ENCODE data around the gene CUZD1. TPM values are rescaled to one million over a fixed set of nuclear protein-coding genes. Genes with fewer than 3 reads are reported as not detected.

The CUZD1 gene
- total and polyA plus RNA-seq, 12 donors = 0.14 to 2.2 (median 0.57) TPM; not detected in 3

- no peaks in the 10 kb centered on the region for H3K36me3 ChIP-seq (replicated peaks in 1 of 2)
- H3K27me3 ChIP-seq = no peaks in the 10 kb centered on the region
- H3K4me1 ChIP-seq (replicated peaks in 1 of 2) = peaks cover 6 to 15% of the 10 kb centered on the region in 2 donors
- no peak for TF ChIP-seq POLR2A (IDR thresholded peaks at IDR 0.05)
- TF ChIP-seq, protein P1, sequence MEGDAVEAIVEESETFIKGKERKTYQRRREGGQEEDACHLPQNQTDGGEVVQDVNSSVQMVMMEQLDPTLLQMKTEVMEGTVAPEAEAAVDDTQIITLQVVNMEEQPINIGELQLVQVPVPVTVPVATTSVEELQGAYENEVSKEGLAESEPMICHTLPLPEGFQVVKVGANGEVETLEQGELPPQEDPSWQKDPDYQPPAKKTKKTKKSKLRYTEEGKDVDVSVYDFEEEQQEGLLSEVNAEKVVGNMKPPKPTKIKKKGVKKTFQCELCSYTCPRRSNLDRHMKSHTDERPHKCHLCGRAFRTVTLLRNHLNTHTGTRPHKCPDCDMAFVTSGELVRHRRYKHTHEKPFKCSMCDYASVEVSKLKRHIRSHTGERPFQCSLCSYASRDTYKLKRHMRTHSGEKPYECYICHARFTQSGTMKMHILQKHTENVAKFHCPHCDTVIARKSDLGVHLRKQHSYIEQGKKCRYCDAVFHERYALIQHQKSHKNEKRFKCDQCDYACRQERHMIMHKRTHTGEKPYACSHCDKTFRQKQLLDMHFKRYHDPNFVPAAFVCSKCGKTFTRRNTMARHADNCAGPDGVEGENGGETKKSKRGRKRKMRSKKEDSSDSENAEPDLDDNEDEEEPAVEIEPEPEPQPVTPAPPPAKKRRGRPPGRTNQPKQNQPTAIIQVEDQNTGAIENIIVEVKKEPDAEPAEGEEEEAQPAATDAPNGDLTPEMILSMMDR (IDR thresholded peaks at IDR 0.05) = no peak
- DNase-seq = no peak
- no peak overlapping the region for H3K27ac ChIP-seq
- no peaks in the 10 kb centered on the region for H3K9me3 ChIP-seq (replicated peaks in 1 of 3)
- no peak overlapping the region for H3K4me3 ChIP-seq
- intact Hi-C loops (cut with DNase I) = no loop called here
Observed at GRCh38 chr10:122882766-122883165, 37.1 kb upstream of the CUZD1 start.

DNA sequence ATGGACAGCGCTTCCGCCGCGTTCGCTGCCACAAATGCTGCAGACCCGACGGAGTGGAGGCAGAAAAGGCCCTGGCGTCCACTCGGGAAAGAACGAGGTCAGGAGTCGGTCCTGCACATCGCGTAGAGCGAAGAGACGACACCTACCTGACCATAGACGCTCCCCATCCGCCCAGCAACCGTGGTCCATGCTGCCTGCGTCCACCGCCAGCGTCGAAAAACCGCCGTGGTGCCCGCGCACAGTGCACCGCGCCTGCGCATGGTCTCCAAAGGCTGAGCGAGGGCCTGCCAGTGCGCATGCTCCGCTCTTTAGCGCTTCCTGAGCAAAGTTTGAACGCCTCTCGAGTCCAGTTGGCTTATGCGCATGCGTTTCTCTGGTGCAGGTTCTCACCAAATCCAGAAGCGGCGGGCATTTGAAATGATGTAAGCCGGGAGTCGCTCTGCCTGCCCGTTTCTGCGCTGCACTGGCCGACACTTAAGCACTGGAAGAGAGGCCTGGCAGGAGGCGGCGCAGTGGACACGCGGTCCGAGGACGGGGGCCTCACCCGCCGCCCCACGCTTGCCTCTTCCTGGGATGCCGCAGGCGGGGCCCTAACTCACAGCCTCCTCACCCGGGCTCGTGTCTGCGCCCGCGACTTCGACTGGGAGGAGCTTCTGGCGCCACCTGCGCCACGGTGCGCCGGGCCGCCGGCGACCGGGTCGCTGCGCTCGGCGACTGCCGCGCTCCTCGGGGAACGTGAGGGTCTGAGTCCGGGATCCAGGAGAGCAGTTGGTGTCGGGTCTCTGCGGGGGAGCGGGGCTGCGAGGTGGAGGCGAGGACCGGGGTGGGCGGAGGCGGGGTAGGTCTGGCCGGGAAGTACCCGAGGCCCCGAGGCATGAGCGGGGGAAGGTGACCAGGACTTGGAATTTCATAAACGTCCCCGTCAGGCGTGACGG, 33.9 kb upstream of the CUZD1 start, which contains the start of gene FAM24B:
TSS of gene FAM24B (minus strand) at position 243 of the 935 bp plus-strand sequence. CDS start 29,066 bp downstream, outside the sequence.
- WGBS, 4 donors = 4 to 13% (median 9%) methylated on average over 27 to 95 of the region's 95 CpGs
- DNase-seq = peak; percentile 93 to 96 (median 95)
- TF ChIP-seq, protein P1 (IDR thresholded peaks at IDR 0.05) = no peak
- TF ChIP-seq POLR2A (IDR thresholded peaks at IDR 0.05) = peak; percentile 11 to 40
- H3K4me1 ChIP-seq (replicated peaks in 1 of 2) = peaks cover 6 to 15% of the 10 kb centered on the region in 2 donors
- peak within 1 kb of the TSS in 2 of 4 donors; percentile 29 to 57 for H3K4me3 ChIP-seq
- H3K27ac ChIP-seq = peak within 1 kb of the TSS in 2 of 5 donors; percentile 22 to 36
- intact Hi-C loops (cut with DNase I) = no loop called here
- no peaks in the 10 kb centered on the region for H3K27me3 ChIP-seq
- H3K36me3 ChIP-seq (replicated peaks in 1 of 2) = no peaks in the 10 kb centered on the region
- H3K9me3 ChIP-seq (replicated peaks in 1 of 3) = no peaks in the 10 kb centered on the region

GRCh38 chr10:122878799-122879338, 33.2 kb upstream of the CUZD1 start:
- peaks cover 6 to 15% of the 10 kb centered on the region in 2 donors for H3K4me1 ChIP-seq (replicated peaks in 1 of 2)
- peak overlapping the region in 2 of 4 donors; percentile 29 to 57 for H3K4me3 ChIP-seq
- no peaks in the 10 kb centered on the region for H3K9me3 ChIP-seq (replicated peaks in 1 of 3)
- no peak for TF ChIP-seq POLR2A (IDR thresholded peaks at IDR 0.05)
- TF ChIP-seq, protein P1 (IDR thresholded peaks at IDR 0.05) = no peak
- H3K27ac ChIP-seq = peak overlapping the region in 2 of 5 donors; percentile 2 to 22
- no peaks in the 10 kb centered on the region for H3K27me3 ChIP-seq
- DNase-seq = no peak
- WGBS, 4 donors = 49 to 72% (median 59%) methylated on average over 12 to 14 of the region's 14 CpGs
- intact Hi-C loops (cut with DNase I) = no loop called here
- no peaks in the 10 kb centered on the region for H3K36me3 ChIP-seq (replicated peaks in 1 of 2)

- Histone ChIP-seq H3K4me3 (no peak overlapping the region), H3K4me1 (replicated peaks in 1 of 2) (peaks cover 6 to 15% of the 10 kb centered on the region in 2 donors), H3K36me3 (replicated peaks in 1 of 2) (no peaks in the 10 kb centered on the region), H3K9me3 (replicated peaks in 1 of 3) (no peaks in the 10 kb centered on the region), H3K27me3 (no peaks in the 10 kb centered on the region), H3K27ac (no peak overlapping the region)
- intact Hi-C loops (cut with DNase I) = no loop called here
- no peak for DNase-seq
- WGBS, 4 donors = 70 to 82% (median 78%) methylated on average over 1 of the region's 1 CpG
- no peak for TF ChIP-seq POLR2A (IDR thresholded peaks at IDR 0.05)
- TF ChIP-seq, protein P1 (IDR thresholded peaks at IDR 0.05) = no peak
Observed at GRCh38 chr10:122877264-122877663, 31.6 kb upstream of the CUZD1 start.
